Panc1 (cell line): ENCODE results near the gene NBEAL1. TPM values are rescaled to one million over a fixed set of nuclear protein-coding genes. Genes with fewer than 3 reads are reported as not detected.

Experiments
- ATAC-seq: fragments of 200-7000 bp; cut with Tn5 transposase; 2 replicates; pipeline ENCODE4 v1.9.1; 2020; ENCODE audit warnings: mild to moderate bottlenecking, moderate library complexity
- BruUV-seq: library from RNA; stranded (reverse); fragments of 400-500 nt; replicated peaks from 2 replicates; lab custom pipeline; 2021; lab: Mats Ljungman, UMichigan
- CTCF ChIA-PET: fragments of 300-600 bp; sonication (Branson Sonifier 250); formaldehyde crosslinking; loops from one replicate; lab custom pipeline; 2022; ENCODE audit warnings: antibody characterized with exemption; lab: Charles Lee
- POLR2A ChIA-PET: fragments of 300-600 bp; sonication (Branson Sonifier 250); formaldehyde crosslinking; loops from one replicate; lab custom pipeline; 2022; ENCODE audit warnings: antibody characterized with exemption; lab: Charles Lee
- DNase-seq: peaks from one replicate; pipeline ENCODE4 v3.0.0-alpha.2; 2010; ENCODE audit warnings: low read depth, low spot score
- H3K27ac ChIP-seq: 2 replicates; pipeline ENCODE4 v1.5.1; 2011; ENCODE audit warnings: mild to moderate bottlenecking, low read length, inconsistent platforms
- H3K27me3 ChIP-seq: fragments of 200-500 bp; sonication (Bioruptor generic); 2 replicates; pipeline ENCODE4 v1.6.0; 2014; ENCODE audit warnings: low read length, inconsistent platforms; ENCODE audit not compliant: control insufficient read depth, insufficient read depth
- H3K36me3 ChIP-seq: fragments of 200-500 bp; sonication (Bioruptor generic); 2 replicates; pipeline ENCODE4 v1.5.1; 2014; ENCODE audit warnings: inconsistent platforms, mild to moderate bottlenecking, low read length, moderate library complexity; ENCODE audit not compliant: control insufficient read depth, insufficient read depth
- H3K4me1 ChIP-seq: 2 replicates; pipeline ENCODE4 v1.5.1; 2011; ENCODE audit warnings: inconsistent platforms, mild to moderate bottlenecking, low read length, moderate library complexity; ENCODE audit not compliant: control insufficient read depth, insufficient read depth
- H3K4me3 ChIP-seq, 2 experiments: 2 replicates each; pipeline ENCODE4 v1.5.1; 2011 to 2012; ENCODE audit warnings: low read depth in 2 of 2, low read length in 2 of 2, mild to moderate bottlenecking in 2 of 2, inconsistent platforms in 1 of 2, moderate library complexity in 1 of 2
- H3K9me3 ChIP-seq: fragments of 200-500 bp; sonication (Bioruptor generic); 2 replicates; pipeline ENCODE4 v1.5.1; 2014; ENCODE audit warnings: low read depth, mild to moderate bottlenecking, inconsistent platforms, low read length, moderate library complexity; ENCODE audit not compliant: control insufficient read depth, insufficient read depth
- CTCF ChIP-seq: fragments of 450-650 bp; IDR thresholded peaks from 2 replicates; pipeline ENCODE4 v1.5.1; 2017; ENCODE audit warnings: mild to moderate bottlenecking
- POLR2AphosphoS5 ChIP-seq: IDR thresholded peaks from 2 replicates; pipeline ENCODE4 v1.6.1; 2012; ENCODE audit warnings: mild to moderate bottlenecking, low read depth, low read length, moderate library complexity
- REST ChIP-seq, 2 experiments: IDR thresholded peaks; 2 replicates each; pipeline ENCODE4 v1.6.1; 2011 to 2012; ENCODE audit warnings: low read depth in 2 of 2, control low read depth in 1 of 2, low read length in 1 of 2, mild to moderate bottlenecking in 1 of 2, moderate library complexity in 1 of 2; ENCODE audit not compliant: insufficient read depth in 1 of 2
- SIN3A ChIP-seq: IDR thresholded peaks from 2 replicates; pipeline ENCODE4 v1.6.1; 2012; ENCODE audit warnings: low read depth, mild to moderate bottlenecking, low read length, moderate library complexity, borderline replicate concordance; ENCODE audit not compliant: insufficient read depth
- TCF7L2 ChIP-seq: IDR thresholded peaks from 2 replicates; pipeline ENCODE4 v1.6.1; 2011; ENCODE audit warnings: mild to moderate bottlenecking, low read depth, low read length, inconsistent platforms
- in situ Hi-C: cut with HindIII; loops from 2 replicates; pipeline ENCODE4 v1.10.0; 2016; ENCODE audit warnings: low sequenced_read_pairs, low pct_unique_long_range_greater_than_20kb
- intact Hi-C: fragments of 100-400 bp; cut with micrococcal nuclease; formaldehyde crosslinking; loops from one replicate; pipeline ENCODE4 v1.10.0; 2022; ENCODE audit not compliant: unreplicated experiment
- total RNA-seq: library from RNA; stranded (reverse); gene quantifications from one replicate; pipeline ENCODE4 v1.2.1, GENCODE V29; 2021; ENCODE audit not compliant: unreplicated experiment

Gene NBEAL1
- total RNA-seq, 1 experiment from 2014 or later: 26.1 TPM

- intact Hi-C loops: no loop called here
- no TSS peak for BruUV-seq
- DNase-seq: peak; percentile 80
- 0 out of 2 replicates have a peak, but pooled peaks have one; percentile 48 for TF ChIP-seq TCF7L2
- peak; percentile 78; the same call in 1 of the 2 replicates for TF ChIP-seq SIN3A
- 0 out of 4 replicates have a peak, but pooled peaks of 1 of the 2 experiments have one; percentile 33 for TF ChIP-seq REST (IDR thresholded peaks at IDR 0.05; ENCODE audit: insufficient read depth in 1 of 2, low read depth in 2 of 2, low read length in 1 of 2)
- TF ChIP-seq CTCF: peak; percentile 57
- TF ChIP-seq POLR2AphosphoS5: peak; percentile 96
- Histone ChIP-seq H3K4me3 (peak within 1 kb of the TSS; percentile 92 to 100), H3K36me3 (no peaks in the 10 kb centered on the region; the same call in 1 of the 2 replicates), H3K27ac (peak within 1 kb of the TSS; percentile 95), H3K4me1 (peaks cover 15% of the 10 kb centered on the region), H3K27me3 (no peaks in the 10 kb centered on the region), H3K9me3 (no peaks in the 10 kb centered on the region)
- POLR2A ChIA-PET: interaction anchor here (0.9 to 1.0 kb wide), 2 partner anchors 11 to 171 kb away, joined by 3 to 4 read pairs; no protein-coding TSS in a partner anchor
- CTCF ChIA-PET: interaction anchor here (0.5 kb wide), 1 partner anchor 24 kb away, joined by 8 read pairs; no protein-coding TSS in a partner anchor
- in situ Hi-C loops: no loop called here
- peak; percentile 95 for ATAC-seq
These were observed 224.2 kb downstream of the NBEAL1 start, which contains the start of gene CYP20A1 for GRCh38 chr2:203238704-203239526. CYP20A1 (plus strand) TSS chr2:203239018; CDS start chr2:203239063, 45 bp downstream.

- peaks cover 15% of the 10 kb centered on the region for H3K4me1 ChIP-seq
- ATAC-seq (no peak), DNase-seq (no peak)
- CTCF ChIA-PET: no interaction called here
- no peaks in the 10 kb centered on the region for H3K9me3 ChIP-seq
- H3K27ac ChIP-seq: peak overlapping the region; percentile 95
- H3K36me3 ChIP-seq: no peaks in the 10 kb centered on the region; the same call in 1 of the 2 replicates
- BruUV-seq: no TSS peak
- intact Hi-C loops: no loop called here
- no peak for TF ChIP-seq TCF7L2
- no peak for TF ChIP-seq POLR2AphosphoS5
- H3K4me3 ChIP-seq: peak overlapping the region; percentile 92 to 100
- in situ Hi-C loops: no loop called here
- no peaks in the 10 kb centered on the region for H3K27me3 ChIP-seq
- POLR2A ChIA-PET: no interaction called here
These were observed 225.8 kb downstream of the NBEAL1 start for GRCh38 chr2:203240491-203240890.
